Measurements from ENCODE around the gene TRIM24.
"Not testable (repeated sequence)": the region's sequence is repeated elsewhere in the genome, so short reads cannot be mapped to it uniquely, and the experiment has no call there.

TRIM24 gene

DNA sequence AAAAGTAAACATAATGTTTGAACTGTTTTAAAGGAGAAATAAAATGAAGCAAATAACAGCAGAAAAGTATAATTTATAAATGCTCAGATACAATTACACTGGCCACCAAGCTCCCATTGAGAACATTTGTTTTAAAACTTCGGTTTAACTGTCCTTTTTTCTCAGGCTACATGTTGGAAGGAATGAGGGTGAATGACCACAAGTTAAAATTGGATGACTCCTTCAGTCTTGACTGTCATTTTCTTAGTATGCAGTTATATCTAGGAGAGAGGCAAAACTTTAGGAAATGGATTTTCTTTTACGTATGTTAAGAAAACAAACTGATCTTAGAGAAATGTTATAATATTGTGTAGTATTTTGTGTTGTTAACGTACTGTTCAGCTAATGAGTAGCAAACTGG lies 5.0 kb downstream of the TRIM24 start:
- no peak overlapping the region for H3K4me3 ChIP-seq (ENCODE audit: low read depth in 1 of 2, low read length in 2 of 2)

DNA sequence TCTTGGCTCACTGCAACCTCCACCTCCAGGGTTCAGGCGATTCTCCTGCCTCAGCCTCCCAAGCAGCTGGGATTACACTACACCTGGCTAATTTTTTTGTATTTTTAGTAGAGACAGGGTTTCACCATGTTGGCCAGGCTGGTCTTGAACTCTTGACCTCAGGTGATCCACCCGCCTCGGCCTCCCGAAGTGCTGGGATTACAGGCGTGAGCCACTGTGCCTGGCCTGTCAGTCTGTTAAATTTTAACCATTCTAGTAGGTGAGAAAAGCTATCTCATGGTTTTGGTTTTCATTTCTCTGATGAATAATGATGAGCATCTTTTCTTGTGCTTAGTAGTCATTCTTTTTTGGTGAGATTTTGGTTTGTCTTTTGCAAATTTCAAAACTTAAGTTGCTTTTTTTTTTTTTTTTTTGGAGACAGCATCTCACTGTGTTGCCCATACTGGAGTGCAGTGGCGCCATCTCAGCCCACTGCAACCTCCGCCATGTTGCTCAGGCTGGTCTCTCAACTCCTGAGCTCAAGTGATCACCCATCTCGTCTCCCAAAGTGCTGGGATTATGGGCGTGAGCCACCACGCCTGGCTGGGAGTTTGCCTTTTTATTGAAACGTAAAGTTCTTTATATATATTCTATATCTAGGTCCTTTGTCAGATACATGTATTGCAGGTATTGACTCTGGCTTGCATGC lies 6.2 kb downstream of the TRIM24 start:
- not testable (repeated sequence) for H3K27ac ChIP-seq (ENCODE audit: low read depth, low read length); H3K4me3 ChIP-seq (ENCODE audit: low read depth in 1 of 2, low read length in 2 of 2); H3K9me3 ChIP-seq (ENCODE audit: low read length); H3K9ac ChIP-seq (ENCODE audit: low read length); H3K36me3 ChIP-seq (ENCODE audit: insufficient read depth, low read length); H3K27me3 ChIP-seq (ENCODE audit: control insufficient read depth in 1 of 2, insufficient read depth in 2 of 2, low read length in 2 of 2)
- peaks cover 14% of the 10 kb centered on the region for H3K4me1 ChIP-seq (ENCODE audit: insufficient read depth, low read length)

More for the DNA sequence above, 5.0 kb downstream of the TRIM24 start:
- peaks cover 14% of the 10 kb centered on the region for H3K4me1 ChIP-seq (ENCODE audit: insufficient read depth, low read length)
- no peaks in the 10 kb centered on the region for H3K27me3 ChIP-seq (ENCODE audit: control insufficient read depth in 1 of 2, insufficient read depth in 2 of 2, low read length in 2 of 2)
- H3K9ac ChIP-seq (ENCODE audit: low read length): no peak overlapping the region
- no peaks in the 10 kb centered on the region for H3K36me3 ChIP-seq (ENCODE audit: insufficient read depth, low read length)
- H3K9me3 ChIP-seq (ENCODE audit: low read length): no peaks in the 10 kb centered on the region
- H3K27ac ChIP-seq (ENCODE audit: low read depth, low read length): no peak overlapping the region

DNA sequence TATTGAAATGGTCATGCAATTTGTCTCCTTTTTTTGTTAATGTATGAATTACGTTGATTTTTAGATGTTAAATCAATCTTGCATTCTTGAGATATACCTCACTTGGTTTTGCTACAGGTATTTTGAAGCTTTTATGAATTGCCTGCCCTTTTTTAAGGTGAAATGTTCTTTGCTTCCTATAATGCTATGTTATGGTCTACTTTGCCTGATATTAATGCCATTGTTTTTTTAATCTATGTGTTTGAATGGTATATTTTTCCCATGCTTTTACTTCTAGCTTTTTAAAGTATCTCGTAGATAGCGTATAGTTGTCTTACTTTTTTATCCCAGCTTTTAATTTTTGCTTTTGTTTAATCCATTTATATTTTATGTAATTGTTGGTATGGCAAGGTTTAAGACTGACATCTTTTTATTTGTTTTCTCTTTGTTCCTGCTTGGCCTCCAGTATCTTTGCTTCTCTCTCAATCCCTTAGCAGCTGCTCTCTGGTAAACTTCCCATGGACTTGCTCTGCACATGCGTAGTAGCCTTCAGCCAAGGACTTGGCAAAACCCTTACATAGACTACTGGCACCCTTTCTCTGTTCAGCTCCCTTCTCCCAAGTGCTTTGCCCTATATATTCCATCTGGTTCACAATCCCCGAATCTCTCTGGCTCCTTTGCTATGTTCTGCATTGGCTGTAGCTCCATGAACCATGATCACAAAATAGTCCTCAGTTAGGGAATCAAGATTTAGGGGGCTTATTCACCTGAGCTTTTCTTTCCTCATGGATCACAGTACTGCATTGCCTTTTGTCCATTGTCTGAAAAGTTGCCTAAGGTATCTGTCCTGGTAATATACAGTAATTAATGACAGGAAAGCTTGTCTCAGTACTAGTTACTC lies 8.4 kb downstream of the TRIM24 start:
- Histone ChIP-seq H3K9ac (ENCODE audit: low read length) (no peak overlapping the region), H3K4me1 (ENCODE audit: insufficient read depth, low read length) (peaks cover 5% of the 10 kb centered on the region), H3K27ac (ENCODE audit: low read depth, low read length) (no peak overlapping the region), H3K36me3 (ENCODE audit: insufficient read depth, low read length) (no peaks in the 10 kb centered on the region), H3K9me3 (ENCODE audit: low read length) (no peaks in the 10 kb centered on the region), H3K27me3 (ENCODE audit: control insufficient read depth in 1 of 2, insufficient read depth in 2 of 2, low read length in 2 of 2) (no peaks in the 10 kb centered on the region), H3K4me3 (ENCODE audit: low read depth in 1 of 2, low read length in 2 of 2) (no peak overlapping the region)

DNA sequence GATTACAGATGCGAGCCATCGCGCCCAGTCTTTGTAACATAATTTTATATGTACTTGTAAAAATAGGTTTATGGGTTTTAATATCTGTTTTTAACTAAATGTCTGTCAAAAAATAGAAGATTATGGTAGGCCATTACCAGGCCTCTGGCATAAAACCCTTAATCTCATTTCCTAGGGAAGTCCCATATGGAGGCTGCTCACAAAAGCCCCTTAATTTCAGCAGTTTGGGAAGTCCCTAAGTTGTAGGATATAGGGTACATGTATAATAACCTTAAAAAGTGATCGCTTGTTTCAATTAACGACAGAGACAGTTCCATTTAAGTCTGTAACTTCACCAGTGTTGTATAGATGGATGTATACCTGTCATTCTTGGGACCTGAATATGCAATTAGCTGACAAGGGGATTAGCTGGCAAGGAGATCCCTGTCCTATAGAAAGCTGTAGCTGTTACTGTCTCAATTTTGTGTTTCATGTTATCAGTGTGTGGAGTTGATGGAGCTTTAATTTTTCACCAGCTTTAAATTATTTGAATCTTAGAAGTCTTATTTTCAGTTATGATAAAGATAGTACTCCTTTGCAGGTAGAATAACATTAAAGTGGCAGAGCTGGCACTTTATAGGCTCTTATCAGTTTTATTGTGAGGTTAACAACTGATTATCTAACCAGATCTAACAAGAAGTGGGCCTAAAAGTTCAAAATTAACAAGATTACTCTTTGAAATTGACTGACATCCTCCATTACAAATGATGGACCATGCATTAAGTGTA lies 10.5 kb downstream of the TRIM24 start:
- Histone ChIP-seq H3K4me1 (ENCODE audit: insufficient read depth, low read length) (peaks cover 5% of the 10 kb centered on the region), H3K9me3 (ENCODE audit: low read length) (no peaks in the 10 kb centered on the region), H3K27me3 (ENCODE audit: control insufficient read depth in 1 of 2, insufficient read depth in 2 of 2, low read length in 2 of 2) (no peaks in the 10 kb centered on the region), H3K4me3 (ENCODE audit: low read depth in 1 of 2, low read length in 2 of 2) (no peak overlapping the region), H3K36me3 (ENCODE audit: insufficient read depth, low read length) (no peaks in the 10 kb centered on the region), H3K27ac (ENCODE audit: low read depth, low read length) (no peak overlapping the region), H3K9ac (ENCODE audit: low read length) (no peak overlapping the region)

DNA sequence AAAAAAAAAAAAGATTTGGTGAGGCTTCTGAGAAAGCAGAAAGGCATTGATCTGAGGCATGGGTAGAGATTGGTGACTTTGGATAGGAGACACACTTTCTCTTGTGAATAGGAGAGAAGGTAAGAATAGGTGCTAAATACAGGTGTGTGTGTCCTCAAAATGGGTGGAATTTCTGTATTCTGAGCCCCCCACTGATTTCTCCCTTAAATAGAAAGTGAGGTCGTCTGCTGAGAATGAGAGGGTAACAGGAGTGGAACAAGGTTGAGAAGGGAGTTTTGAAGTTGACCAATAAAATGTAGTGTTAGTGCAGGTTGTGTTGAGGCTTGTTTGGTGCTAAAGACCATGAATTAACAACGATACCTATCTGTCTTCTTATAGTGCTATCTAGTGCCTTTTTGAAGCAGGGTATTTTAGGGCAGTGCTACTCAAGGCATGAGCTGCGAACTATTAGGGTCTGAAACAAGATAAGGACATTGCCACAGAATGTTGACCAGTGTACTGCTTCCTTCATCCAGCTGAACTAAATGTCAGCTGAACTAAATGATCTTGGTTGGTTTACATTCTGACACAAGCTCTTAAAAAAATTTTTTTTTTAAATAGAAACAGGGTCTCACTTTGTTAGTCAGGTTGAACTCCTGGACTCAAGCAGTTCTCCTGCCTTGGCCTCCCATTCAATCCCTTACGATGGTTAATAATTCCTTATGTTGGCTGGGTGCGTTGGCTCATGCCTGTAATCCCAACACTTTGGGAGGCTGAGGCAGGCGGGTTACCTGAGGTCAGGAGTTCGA lies 12.4 kb downstream of the TRIM24 start:
- Histone ChIP-seq H3K4me1 (ENCODE audit: insufficient read depth, low read length) (peaks cover 5% of the 10 kb centered on the region), H3K27ac (ENCODE audit: low read depth, low read length) (no peak overlapping the region), H3K4me3 (ENCODE audit: low read depth in 1 of 2, low read length in 2 of 2) (no peak overlapping the region), H3K27me3 (ENCODE audit: control insufficient read depth in 1 of 2, insufficient read depth in 2 of 2, low read length in 2 of 2) (no peaks in the 10 kb centered on the region), H3K9ac (ENCODE audit: low read length) (no peak overlapping the region), H3K36me3 (ENCODE audit: insufficient read depth, low read length) (no peaks in the 10 kb centered on the region), H3K9me3 (ENCODE audit: low read length) (no peaks in the 10 kb centered on the region)

DNA sequence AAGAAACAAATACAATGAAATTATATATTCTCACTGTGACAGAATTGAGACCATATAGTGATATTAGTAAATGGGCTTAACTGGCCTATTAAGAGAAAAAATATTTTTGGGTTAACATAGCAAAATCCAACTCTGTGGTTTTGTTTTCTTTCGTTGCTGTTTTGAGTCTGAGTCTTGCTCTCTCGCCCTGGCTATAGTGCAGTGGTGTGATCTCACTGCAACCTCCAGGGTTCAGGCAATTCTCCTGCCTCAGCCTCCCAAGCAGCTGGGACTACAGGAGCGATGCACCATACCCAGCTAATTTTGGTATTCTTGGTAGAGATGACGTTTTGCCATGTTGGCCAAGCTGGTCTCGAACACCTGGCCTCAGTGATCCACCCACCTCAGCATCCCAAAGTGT lies 15.3 kb downstream of the TRIM24 start:
- Histone ChIP-seq H3K9ac (ENCODE audit: low read length) (no peak overlapping the region), H3K4me3 (ENCODE audit: low read depth in 1 of 2, low read length in 2 of 2) (no peak overlapping the region), H3K9me3 (ENCODE audit: low read length) (no peaks in the 10 kb centered on the region), H3K36me3 (ENCODE audit: insufficient read depth, low read length) (no peaks in the 10 kb centered on the region), H3K4me1 (ENCODE audit: insufficient read depth, low read length) (no peaks in the 10 kb centered on the region), H3K27me3 (ENCODE audit: control insufficient read depth in 1 of 2, insufficient read depth in 2 of 2, low read length in 2 of 2) (no peaks in the 10 kb centered on the region), H3K27ac (ENCODE audit: low read depth, low read length) (no peak overlapping the region)

DNA sequence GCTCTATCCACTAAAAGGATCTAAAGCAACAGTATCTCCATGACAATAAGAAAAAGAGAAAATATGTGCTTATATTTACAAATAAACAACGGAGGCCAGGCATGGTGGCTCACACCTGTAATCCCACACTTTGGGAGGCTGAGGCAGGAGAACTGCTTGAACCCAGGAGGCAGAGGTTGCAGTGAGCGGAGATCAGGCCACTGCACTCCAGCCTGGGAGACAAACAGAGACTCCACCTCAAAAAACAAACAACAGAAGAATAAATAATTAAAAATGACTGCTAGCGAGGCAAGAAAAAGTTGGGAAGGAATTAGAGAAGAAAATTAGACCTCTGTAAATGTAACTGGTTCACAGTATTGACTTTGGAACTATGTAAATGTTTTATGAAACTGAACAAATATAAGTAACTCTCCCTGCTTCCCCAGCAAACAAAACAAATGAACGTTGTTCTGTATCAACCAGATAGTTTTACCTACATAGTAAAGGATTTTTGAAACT lies 17.1 kb downstream of the TRIM24 start:
- no peaks in the 10 kb centered on the region for H3K36me3 ChIP-seq (ENCODE audit: insufficient read depth, low read length)
- no peak overlapping the region for H3K9ac ChIP-seq (ENCODE audit: low read length)
- no peaks in the 10 kb centered on the region for H3K4me1 ChIP-seq (ENCODE audit: insufficient read depth, low read length)
- H3K27ac ChIP-seq (ENCODE audit: low read depth, low read length): no peak overlapping the region
- no peaks in the 10 kb centered on the region for H3K9me3 ChIP-seq (ENCODE audit: low read length)
- no peak overlapping the region for H3K4me3 ChIP-seq (ENCODE audit: low read depth in 1 of 2, low read length in 2 of 2)
- H3K27me3 ChIP-seq (ENCODE audit: control insufficient read depth in 1 of 2, insufficient read depth in 2 of 2, low read length in 2 of 2): no peaks in the 10 kb centered on the region

DNA sequence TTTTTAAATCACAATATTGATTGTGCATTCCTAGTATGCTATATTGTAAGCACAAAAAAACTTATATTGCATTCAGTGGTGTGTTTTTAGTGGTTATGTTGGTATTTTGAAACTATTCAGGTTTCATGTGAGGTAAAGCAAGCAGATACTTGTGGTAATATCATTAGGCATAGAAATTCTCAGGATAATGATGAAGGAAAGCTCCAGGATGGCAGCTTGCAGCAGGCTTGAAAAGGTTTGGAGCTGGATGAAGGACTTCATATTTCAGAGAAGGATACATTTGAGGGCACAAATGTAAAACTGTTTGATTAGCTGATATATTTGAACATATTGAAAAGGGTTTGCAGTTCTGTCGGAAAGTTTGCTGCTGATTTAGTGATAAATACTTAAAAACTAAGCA lies 17.5 kb downstream of the TRIM24 start:
- Histone ChIP-seq H3K4me3 (ENCODE audit: low read depth in 1 of 2, low read length in 2 of 2) (no peak overlapping the region), H3K4me1 (ENCODE audit: insufficient read depth, low read length) (no peaks in the 10 kb centered on the region), H3K9me3 (ENCODE audit: low read length) (no peaks in the 10 kb centered on the region), H3K36me3 (ENCODE audit: insufficient read depth, low read length) (no peaks in the 10 kb centered on the region), H3K9ac (ENCODE audit: low read length) (no peak overlapping the region), H3K27me3 (ENCODE audit: control insufficient read depth in 1 of 2, insufficient read depth in 2 of 2, low read length in 2 of 2) (no peaks in the 10 kb centered on the region), H3K27ac (ENCODE audit: low read depth, low read length) (no peak overlapping the region)

DNA sequence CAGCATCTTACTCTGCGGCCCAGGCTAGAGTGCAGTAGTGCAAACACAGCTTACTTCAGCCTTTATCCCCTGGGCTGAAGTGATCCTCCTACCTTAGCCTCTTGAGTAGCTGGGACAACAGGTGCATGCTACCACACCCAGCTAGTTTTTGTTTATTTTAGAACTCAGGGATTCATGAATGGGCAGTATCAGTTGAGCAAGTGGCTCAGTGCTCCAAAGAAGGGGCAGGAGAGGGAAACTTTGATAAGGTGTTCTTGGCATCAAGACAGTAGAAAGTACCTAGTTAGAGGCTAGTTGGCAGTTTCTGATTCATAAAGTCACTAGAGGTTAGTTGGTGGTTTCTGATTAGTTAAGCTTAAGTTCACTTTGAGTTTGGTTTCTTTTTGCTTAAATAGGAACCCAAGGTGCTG lies 18.4 kb downstream of the TRIM24 start:
- no peak overlapping the region for H3K9ac ChIP-seq (ENCODE audit: low read length)
- H3K9me3 ChIP-seq (ENCODE audit: low read length): no peaks in the 10 kb centered on the region
- no peaks in the 10 kb centered on the region for H3K36me3 ChIP-seq (ENCODE audit: insufficient read depth, low read length)
- H3K4me3 ChIP-seq (ENCODE audit: low read depth in 1 of 2, low read length in 2 of 2): no peak overlapping the region
- no peak overlapping the region for H3K27ac ChIP-seq (ENCODE audit: low read depth, low read length)
- H3K4me1 ChIP-seq (ENCODE audit: insufficient read depth, low read length): no peaks in the 10 kb centered on the region
- H3K27me3 ChIP-seq (ENCODE audit: control insufficient read depth in 1 of 2, insufficient read depth in 2 of 2, low read length in 2 of 2): no peaks in the 10 kb centered on the region

DNA sequence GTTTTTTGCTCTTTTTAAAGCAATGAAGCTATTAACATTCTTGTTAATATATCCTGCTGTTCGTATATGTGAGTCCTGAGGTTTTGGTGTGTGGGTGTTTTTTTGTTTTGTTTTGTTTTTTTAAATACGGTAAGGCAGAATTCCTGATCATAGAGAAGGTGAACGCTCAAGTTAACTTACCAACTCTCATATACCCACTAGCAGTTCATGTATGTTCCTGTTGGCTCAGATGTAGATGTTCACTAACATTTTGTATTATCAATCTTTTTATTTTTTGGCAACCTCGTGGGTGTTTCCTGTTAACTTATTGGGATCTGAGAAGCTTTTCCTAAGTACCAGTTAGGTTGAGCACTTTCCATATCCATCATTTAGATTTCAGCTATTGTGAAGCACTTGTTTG lies 20.5 kb downstream of the TRIM24 start:
- H3K4me3 ChIP-seq (ENCODE audit: low read depth in 1 of 2, low read length in 2 of 2): no peak overlapping the region

More for the DNA sequence above, 20.5 kb downstream of the TRIM24 start:
- Histone ChIP-seq H3K27ac (ENCODE audit: low read depth, low read length) (no peak overlapping the region), H3K9ac (ENCODE audit: low read length) (no peak overlapping the region), H3K4me1 (ENCODE audit: insufficient read depth, low read length) (no peaks in the 10 kb centered on the region), H3K27me3 (ENCODE audit: control insufficient read depth in 1 of 2, insufficient read depth in 2 of 2, low read length in 2 of 2) (no peaks in the 10 kb centered on the region), H3K9me3 (ENCODE audit: low read length) (no peaks in the 10 kb centered on the region), H3K36me3 (ENCODE audit: insufficient read depth, low read length) (no peaks in the 10 kb centered on the region)

Data from muscle layer of colon (tissue), 2 donors.